WTC11 (cell line): ENCODE data around the gene CTNNAL1. TPM values are rescaled to one million over a fixed set of nuclear protein-coding genes. Genes with fewer than 3 reads are reported as not detected.

ENCODE experiments used
- ATAC-seq: fragments of 200-7000 bp; cut with Tn5 transposase; 2 replicates; pipeline ENCODE4 v1.10.0; 2021; ENCODE audit warnings: mild to moderate bottlenecking, moderate library complexity
- CTCF ChIA-PET: fragments of 300-600 bp; sonication (Branson Sonifier 250); formaldehyde crosslinking; loops from one replicate; lab custom pipeline; 2021; ENCODE audit warnings: antibody characterized with exemption; lab: Charles Lee
- POLR2A ChIA-PET: fragments of 350-600 bp; sonication (Branson Sonifier 250); formaldehyde crosslinking; loops from one replicate; lab custom pipeline; 2021; ENCODE audit warnings: antibody characterized with exemption; lab: Charles Lee
- DNase-seq: peaks from one replicate; pipeline ENCODE4 v3.0.0; 2021; ENCODE audit warnings: low spot score
- H3K27ac Mint-ChIP-seq: 2 replicates; pipeline ENCODE4 v1.8.0; 2021; ENCODE audit warnings: mixed read lengths
- H3K27me3 Mint-ChIP-seq: 2 replicates; pipeline ENCODE4 v1.8.0; 2021; ENCODE audit warnings: low read depth, mild to moderate bottlenecking, moderate library complexity, mixed read lengths
- H3K36me3 Mint-ChIP-seq: 2 replicates; pipeline ENCODE4 v1.8.0; 2021; ENCODE audit warnings: mixed read lengths
- H3K4me1 Mint-ChIP-seq: 2 replicates; pipeline ENCODE4 v1.8.0; 2022; ENCODE audit warnings: mixed read lengths
- H3K4me3 Mint-ChIP-seq: 2 replicates; pipeline ENCODE4 v1.8.0; 2021; ENCODE audit warnings: mild to moderate bottlenecking, moderate library complexity, mixed read lengths
- H3K9me3 Mint-ChIP-seq: 2 replicates; pipeline ENCODE4 v1.8.0; 2021; ENCODE audit warnings: mixed read lengths
- ATF6 ChIP-seq: sonication (generic); formaldehyde crosslinking; IDR thresholded peaks from 2 replicates; pipeline ENCODE4 v1.8.1; 2023; ENCODE audit warnings: mild to moderate bottlenecking, missing genetic modification reagents
- CBFB ChIP-seq: sonication (generic); formaldehyde crosslinking; IDR thresholded peaks from 2 replicates; pipeline ENCODE4 v1.8.1; 2022; ENCODE audit warnings: mild to moderate bottlenecking, low read depth, missing genetic modification reagents
- CREB1 ChIP-seq: sonication (generic); formaldehyde crosslinking; IDR thresholded peaks from 2 replicates; pipeline ENCODE4 v1.8.0; 2023; ENCODE audit warnings: mild to moderate bottlenecking, missing genetic modification reagents
- FOXJ3 ChIP-seq: sonication (generic); formaldehyde crosslinking; IDR thresholded peaks from 2 replicates; pipeline ENCODE4 v1.9.0; 2021; ENCODE audit warnings: missing genetic modification reagents, mild to moderate bottlenecking, borderline replicate concordance
- FOXK1 ChIP-seq: sonication (generic); formaldehyde crosslinking; IDR thresholded peaks from 2 replicates; pipeline ENCODE4 v1.8.0; 2022; ENCODE audit warnings: mild to moderate bottlenecking, moderate library complexity, missing genetic modification reagents
- FOXP1 ChIP-seq: sonication (generic); formaldehyde crosslinking; IDR thresholded peaks from 2 replicates; pipeline ENCODE4 v1.8.0; 2022; ENCODE audit warnings: missing genetic modification reagents, mild to moderate bottlenecking, moderate library complexity, borderline replicate concordance
- FOXP4 ChIP-seq: sonication (generic); formaldehyde crosslinking; IDR thresholded peaks from 2 replicates; pipeline ENCODE4 v1.8.0; 2022; ENCODE audit warnings: mild to moderate bottlenecking, missing genetic modification reagents
- GRHL2 ChIP-seq: fragments of 250-450 bp; sonication (Bioruptor Pico); IDR thresholded peaks from 2 replicates; pipeline ENCODE4 v1.8.0; 2022; ENCODE audit warnings: mild to moderate bottlenecking, moderate library complexity; ENCODE audit not compliant: insufficient replicate concordance, severe bottlenecking
- IRF2 ChIP-seq: sonication (generic); formaldehyde crosslinking; IDR thresholded peaks from 2 replicates; pipeline ENCODE4 v1.8.0; 2022; ENCODE audit warnings: low read depth, missing genetic modification reagents, borderline replicate concordance
- KAT7 ChIP-seq: sonication (generic); formaldehyde crosslinking; IDR thresholded peaks from 2 replicates; pipeline ENCODE4 v1.8.1; 2023; ENCODE audit warnings: missing genetic modification reagents, mild to moderate bottlenecking, borderline replicate concordance
- NFE2L1 ChIP-seq: sonication (generic); formaldehyde crosslinking; IDR thresholded peaks from 2 replicates; pipeline ENCODE4 v1.8.1; 2023; ENCODE audit warnings: missing genetic modification reagents
- NFYB ChIP-seq: sonication (generic); formaldehyde crosslinking; conservative IDR thresholded peaks from 2 replicates; pipeline ENCODE4 v1.8.0; 2022; ENCODE audit warnings: low read depth, missing genetic modification reagents
- OVOL2 ChIP-seq: fragments of 250-450 bp; sonication (Bioruptor Pico); IDR thresholded peaks from 2 replicates; pipeline ENCODE4 v1.9.0; 2021; ENCODE audit warnings: mild to moderate bottlenecking, borderline replicate concordance
- RELA ChIP-seq: sonication (generic); formaldehyde crosslinking; IDR thresholded peaks from 2 replicates; pipeline ENCODE4 v1.8.1; 2022; ENCODE audit warnings: missing genetic modification reagents, mild to moderate bottlenecking, borderline replicate concordance
- SP1 ChIP-seq: sonication (generic); formaldehyde crosslinking; conservative IDR thresholded peaks from 2 replicates; pipeline ENCODE4 v1.8.1; 2022; ENCODE audit warnings: missing genetic modification reagents
- TEAD4 ChIP-seq: sonication (generic); formaldehyde crosslinking; IDR thresholded peaks from 2 replicates; pipeline ENCODE4 v1.8.0; 2022; ENCODE audit warnings: mild to moderate bottlenecking, missing genetic modification reagents
- TP53 ChIP-seq: sonication (generic); formaldehyde crosslinking; IDR thresholded peaks from 2 replicates; pipeline ENCODE4 v1.8.1; 2023; ENCODE audit warnings: mild to moderate bottlenecking, missing genetic modification reagents
- ZNF219 ChIP-seq: sonication (generic); formaldehyde crosslinking; IDR thresholded peaks from 2 replicates; pipeline ENCODE4 v1.8.0; 2023; ENCODE audit warnings: missing genetic modification reagents, mild to moderate bottlenecking, borderline replicate concordance
- ZNF232 ChIP-seq: sonication (generic); formaldehyde crosslinking; IDR thresholded peaks from 2 replicates; pipeline ENCODE4 v1.8.0; 2022; ENCODE audit warnings: mild to moderate bottlenecking, missing genetic modification reagents
- ZNF281 ChIP-seq: sonication (generic); formaldehyde crosslinking; IDR thresholded peaks from 2 replicates; pipeline ENCODE4 v1.8.0; 2023; ENCODE audit warnings: mild to moderate bottlenecking, missing genetic modification reagents
- ZSCAN18 ChIP-seq: fragments of 250-450 bp; sonication (Bioruptor Pico); IDR thresholded peaks from 2 replicates; pipeline ENCODE4 v2.1.2; 2022; ENCODE audit warnings: mild to moderate bottlenecking, moderate library complexity
- total RNA-seq: library from RNA; stranded (reverse); gene quantifications from 3 replicates; pipeline ENCODE4 v1.2.3, GENCODE V29; 2021
- TF ChIP-seq, protein P1 (sequence below): fragments of 250-450 bp; sonication (Bioruptor Pico); conservative IDR thresholded peaks from 2 replicates; pipeline ENCODE4 v1.9.0; 2021; ENCODE audit warnings: mild to moderate bottlenecking
- TF ChIP-seq, protein P2 (sequence below): fragments of 250-450 bp; sonication (Bioruptor Pico); IDR thresholded peaks from 2 replicates; pipeline ENCODE4 v1.9.0; 2021; ENCODE audit warnings: mild to moderate bottlenecking

CTNNAL1 gene
- total RNA-seq, 1 experiment from 2014 or later, result 53.1 TPM

GRCh38 chr9:108911820-108912219, 101.5 kb downstream of the CTNNAL1 start:
- H3K27me3 Mint-ChIP-seq, result no peaks in the 10 kb centered on the region
- H3K27ac Mint-ChIP-seq, result peak overlapping the region; percentile 32; the same call in 1 of the 2 replicates
- DNase-seq (no peak), ATAC-seq (no peak)
- peaks cover 43% of the 10 kb centered on the region for H3K36me3 Mint-ChIP-seq
- TF ChIP-seq FOXP4 (CRISPR knock-in tag), result no peak
- TF ChIP-seq GRHL2 (CRISPR knock-in tag), result no peak
- TF ChIP-seq NFE2L1, result no peak
- TF ChIP-seq NFYB (CRISPR knock-in tag), result no peak
- no peak for TF ChIP-seq FOXJ3 (CRISPR knock-in tag)
- TF ChIP-seq CREB1 (CRISPR knock-in tag), result no peak
- TF ChIP-seq OVOL2 (CRISPR knock-in tag), result no peak
- no peak for TF ChIP-seq TP53 (CRISPR knock-in tag)
- no peak for TF ChIP-seq FOXK1
- TF ChIP-seq FOXP1 (CRISPR knock-in tag), result no peak
- TF ChIP-seq, protein P1, sequence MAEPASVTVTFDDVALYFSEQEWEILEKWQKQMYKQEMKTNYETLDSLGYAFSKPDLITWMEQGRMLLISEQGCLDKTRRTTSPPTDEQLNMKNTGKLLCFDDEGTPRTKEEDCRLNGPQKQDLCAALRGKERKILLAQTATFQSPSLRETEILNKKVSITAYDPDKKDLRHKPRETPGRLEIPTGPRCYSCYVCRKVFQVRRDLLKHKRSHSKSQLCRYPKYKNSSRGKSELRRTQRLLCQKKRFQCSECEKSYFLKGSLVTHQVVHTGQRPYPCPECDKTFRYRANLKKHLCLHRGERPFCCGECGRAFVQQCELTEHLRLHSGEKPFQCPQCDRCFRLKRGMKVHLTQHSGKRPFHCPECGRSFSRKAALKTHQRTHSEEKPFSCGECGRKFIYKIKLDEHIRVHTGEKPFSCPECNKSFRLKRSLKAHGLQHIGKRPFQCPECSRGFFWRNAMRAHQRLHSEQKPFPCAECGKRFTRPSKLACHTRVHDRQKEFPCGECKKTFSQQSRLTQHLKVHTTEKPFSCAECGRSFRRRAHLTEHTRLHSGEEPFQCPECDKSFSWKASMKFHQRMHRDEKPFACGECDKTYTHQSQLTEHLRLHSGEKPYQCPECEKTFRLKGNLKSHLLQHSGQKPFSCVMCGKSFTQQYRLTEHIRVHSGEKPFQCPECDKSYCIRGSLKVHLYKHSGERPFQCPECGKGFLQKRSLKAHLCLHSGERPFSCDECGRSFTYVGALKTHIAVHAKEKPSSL (CRISPR knock-in tag), result no peak
- no peak for TF ChIP-seq ZNF232
- no peak for TF ChIP-seq RELA (CRISPR knock-in tag)
- no peak for TF ChIP-seq TEAD4 (CRISPR knock-in tag)
- TF ChIP-seq KAT7 (CRISPR knock-in tag), result no peak
- TF ChIP-seq ATF6 (CRISPR knock-in tag), result no peak
- no peak for TF ChIP-seq CBFB (CRISPR knock-in tag)
- POLR2A ChIA-PET, result no interaction called here
- no peaks in the 10 kb centered on the region for H3K9me3 Mint-ChIP-seq
- H3K4me3 Mint-ChIP-seq, result no peak overlapping the region
- CTCF ChIA-PET, result no interaction called here
- no peaks in the 10 kb centered on the region for H3K4me1 Mint-ChIP-seq

DNA sequence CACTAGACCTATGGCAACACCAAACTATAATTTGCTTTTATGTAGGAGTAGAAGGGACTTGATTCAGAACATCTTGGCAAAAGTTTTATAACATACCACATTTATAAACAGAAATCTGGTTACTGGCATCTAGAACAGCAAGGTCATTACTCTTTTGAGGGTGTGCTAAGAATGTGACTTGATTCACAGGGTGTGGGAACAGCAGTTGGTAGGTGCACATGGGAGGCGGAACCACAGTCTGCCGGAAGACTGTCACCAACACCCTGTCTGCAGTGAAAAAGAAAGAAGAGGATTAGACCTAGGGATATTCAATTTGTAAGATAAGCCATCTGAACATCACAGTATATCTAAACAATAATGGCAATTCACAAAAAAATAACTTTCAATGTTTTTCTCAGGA, 102.4 kb downstream of the CTNNAL1 start:
- no peak for DNase-seq
- CTCF ChIA-PET, result no interaction called here
- ATAC-seq, result no peak
- POLR2A ChIA-PET, result no interaction called here
- no peaks in the 10 kb centered on the region for H3K9me3 Mint-ChIP-seq
- no peak overlapping the region for H3K4me3 Mint-ChIP-seq
- no peak overlapping the region for H3K27ac Mint-ChIP-seq
- H3K27me3 Mint-ChIP-seq, result no peaks in the 10 kb centered on the region
- H3K4me1 Mint-ChIP-seq, result no peaks in the 10 kb centered on the region
- H3K36me3 Mint-ChIP-seq, result peaks cover 45% of the 10 kb centered on the region
- no peak for TF ChIP-seq SP1 (CRISPR knock-in tag)
- no peak for TF ChIP-seq KAT7 (CRISPR knock-in tag)
- no peak for TF ChIP-seq ZSCAN18
- TF ChIP-seq TP53 (CRISPR knock-in tag), result no peak
- no peak for TF ChIP-seq ZNF281 (CRISPR knock-in tag)
- TF ChIP-seq IRF2 (CRISPR knock-in tag), result no peak
- TF ChIP-seq, protein P2, sequence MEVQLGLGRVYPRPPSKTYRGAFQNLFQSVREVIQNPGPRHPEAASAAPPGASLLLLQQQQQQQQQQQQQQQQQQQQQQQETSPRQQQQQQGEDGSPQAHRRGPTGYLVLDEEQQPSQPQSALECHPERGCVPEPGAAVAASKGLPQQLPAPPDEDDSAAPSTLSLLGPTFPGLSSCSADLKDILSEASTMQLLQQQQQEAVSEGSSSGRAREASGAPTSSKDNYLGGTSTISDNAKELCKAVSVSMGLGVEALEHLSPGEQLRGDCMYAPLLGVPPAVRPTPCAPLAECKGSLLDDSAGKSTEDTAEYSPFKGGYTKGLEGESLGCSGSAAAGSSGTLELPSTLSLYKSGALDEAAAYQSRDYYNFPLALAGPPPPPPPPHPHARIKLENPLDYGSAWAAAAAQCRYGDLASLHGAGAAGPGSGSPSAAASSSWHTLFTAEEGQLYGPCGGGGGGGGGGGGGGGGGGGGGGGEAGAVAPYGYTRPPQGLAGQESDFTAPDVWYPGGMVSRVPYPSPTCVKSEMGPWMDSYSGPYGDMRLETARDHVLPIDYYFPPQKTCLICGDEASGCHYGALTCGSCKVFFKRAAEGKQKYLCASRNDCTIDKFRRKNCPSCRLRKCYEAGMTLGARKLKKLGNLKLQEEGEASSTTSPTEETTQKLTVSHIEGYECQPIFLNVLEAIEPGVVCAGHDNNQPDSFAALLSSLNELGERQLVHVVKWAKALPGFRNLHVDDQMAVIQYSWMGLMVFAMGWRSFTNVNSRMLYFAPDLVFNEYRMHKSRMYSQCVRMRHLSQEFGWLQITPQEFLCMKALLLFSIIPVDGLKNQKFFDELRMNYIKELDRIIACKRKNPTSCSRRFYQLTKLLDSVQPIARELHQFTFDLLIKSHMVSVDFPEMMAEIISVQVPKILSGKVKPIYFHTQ (CRISPR knock-in tag), result no peak
- TF ChIP-seq ZNF219 (CRISPR knock-in tag), result no peak
